G401.6 (cell line): ENCODE data around the gene PLSCR3.

ENCODE experiments used
- FAIRE-seq: peaks from 2 replicates; lab custom pipeline; 2012; peaks lifted over from hg19 to GRCh38; lab: Jason Lieb, UNC

Gene PLSCR3

GRCh38 chr17:7347630-7348477 is 46.5 kb downstream of the PLSCR3 start:
- no peak for FAIRE-seq

- no peak for FAIRE-seq
Observed at GRCh38 chr17:7346761-7347614, 47.3 kb downstream of the PLSCR3 start.

GRCh38 chr17:7343250-7343649 is 51.1 kb downstream of the PLSCR3 start:
- FAIRE-seq: no peak

GRCh38 chr17:7341842-7342241 is 52.5 kb downstream of the PLSCR3 start:
- no peak for FAIRE-seq

GRCh38 chr17:7340179-7340578 is 54.1 kb downstream of the PLSCR3 start:
- no peak for FAIRE-seq
